GM18858 (cell line): Measurements from ENCODE around the gene FOXL1.

Source experiments
- ATAC-seq: cut with Tn5 transposase; IDR thresholded peaks from one replicate; pipeline ENCODE4 v1.9.1; 2021; ENCODE audit not compliant: unreplicated experiment

Gene FOXL1

DNA sequence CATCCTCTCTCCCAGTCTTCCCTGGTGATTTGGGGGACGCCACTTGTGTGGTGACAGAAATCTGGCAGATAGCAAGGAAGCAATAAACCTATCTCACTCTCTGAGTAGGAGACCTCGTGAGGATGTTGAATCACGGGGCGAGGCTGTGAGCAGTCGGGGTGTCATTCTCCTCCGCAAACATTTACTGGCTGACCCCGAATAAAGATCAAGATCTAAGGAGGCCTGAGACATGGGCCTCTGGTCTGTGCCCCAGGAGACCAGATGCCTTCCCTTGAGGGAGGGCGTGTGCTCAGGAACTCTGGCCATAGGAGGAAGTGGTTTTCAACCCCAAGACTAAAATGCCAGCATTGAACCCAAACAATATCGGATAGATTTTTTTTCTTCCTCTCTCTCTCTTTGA, 53.1 kb downstream of the FOXL1 start:
- ATAC-seq: no peak
